ENCODE data around the gene CTSC. TPM values are rescaled to one million over a fixed set of nuclear protein-coding genes. Genes with fewer than 3 reads are reported as not detected.

The CTSC gene
- total and polyA plus RNA-seq, 7 donors, result 10.7 to 82.4 (median 16.1) TPM

DNA sequence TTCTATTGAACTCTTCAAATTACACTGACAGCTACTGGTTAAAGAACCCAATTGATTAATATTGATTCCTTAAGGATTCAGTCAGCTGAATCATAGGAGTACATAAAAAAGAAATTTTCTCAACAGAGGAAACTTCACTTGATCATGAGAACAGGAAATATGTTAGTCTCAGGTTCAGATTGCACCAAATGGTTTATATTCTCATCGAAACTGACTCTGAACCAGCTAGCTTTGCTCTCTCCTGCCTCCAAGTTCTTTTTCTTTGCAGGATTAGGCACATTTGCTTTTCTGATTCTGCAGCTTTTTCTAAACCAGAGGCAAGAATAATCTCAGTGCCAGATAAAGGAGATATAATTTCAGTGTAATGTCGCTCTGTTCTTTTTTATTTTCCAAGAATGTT, 33.2 kb upstream of the CTSC start:
- intact Hi-C loops (cut with DNase I), result no loop called here
- no peaks in the 10 kb centered on the region for H3K4me1 ChIP-seq
- no peaks in the 10 kb centered on the region for H3K36me3 ChIP-seq (ENCODE audit: insufficient read depth in 1 of 2, low read depth in 1 of 2)
- no peak for ATAC-seq
- no peaks in the 10 kb centered on the region for H3K27me3 ChIP-seq (ENCODE audit: insufficient read depth in 3 of 3, low read length in 2 of 3)
- TF ChIP-seq, protein P1, sequence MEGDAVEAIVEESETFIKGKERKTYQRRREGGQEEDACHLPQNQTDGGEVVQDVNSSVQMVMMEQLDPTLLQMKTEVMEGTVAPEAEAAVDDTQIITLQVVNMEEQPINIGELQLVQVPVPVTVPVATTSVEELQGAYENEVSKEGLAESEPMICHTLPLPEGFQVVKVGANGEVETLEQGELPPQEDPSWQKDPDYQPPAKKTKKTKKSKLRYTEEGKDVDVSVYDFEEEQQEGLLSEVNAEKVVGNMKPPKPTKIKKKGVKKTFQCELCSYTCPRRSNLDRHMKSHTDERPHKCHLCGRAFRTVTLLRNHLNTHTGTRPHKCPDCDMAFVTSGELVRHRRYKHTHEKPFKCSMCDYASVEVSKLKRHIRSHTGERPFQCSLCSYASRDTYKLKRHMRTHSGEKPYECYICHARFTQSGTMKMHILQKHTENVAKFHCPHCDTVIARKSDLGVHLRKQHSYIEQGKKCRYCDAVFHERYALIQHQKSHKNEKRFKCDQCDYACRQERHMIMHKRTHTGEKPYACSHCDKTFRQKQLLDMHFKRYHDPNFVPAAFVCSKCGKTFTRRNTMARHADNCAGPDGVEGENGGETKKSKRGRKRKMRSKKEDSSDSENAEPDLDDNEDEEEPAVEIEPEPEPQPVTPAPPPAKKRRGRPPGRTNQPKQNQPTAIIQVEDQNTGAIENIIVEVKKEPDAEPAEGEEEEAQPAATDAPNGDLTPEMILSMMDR (IDR thresholded peaks at IDR 0.05), result no peak
- 67 to 83% (median 80%) methylated on average over 2 of the region's 2 CpGs for WGBS, 3 donors
- no peak for DNase-seq
- H3K27ac ChIP-seq, result no peak overlapping the region
- no peak overlapping the region for H3K4me3 ChIP-seq
- no peaks in the 10 kb centered on the region for H3K9me3 ChIP-seq

- ATAC-seq (no peak), DNase-seq (no peak)
- TF ChIP-seq, protein P1 (IDR thresholded peaks at IDR 0.05), result no peak
- H3K4me3 ChIP-seq, result no peak overlapping the region
- no peak overlapping the region for H3K27ac ChIP-seq
- H3K9me3 ChIP-seq, result no peaks in the 10 kb centered on the region
- no peaks in the 10 kb centered on the region for H3K4me1 ChIP-seq
- intact Hi-C loops (cut with DNase I), result no loop called here
- H3K27me3 ChIP-seq (ENCODE audit: insufficient read depth in 3 of 3, low read length in 2 of 3), result no peaks in the 10 kb centered on the region
- H3K36me3 ChIP-seq (ENCODE audit: insufficient read depth in 1 of 2, low read depth in 1 of 2), result no peaks in the 10 kb centered on the region
- WGBS, 3 donors, result 61 to 74% (median 65%) methylated on average over 3 of the region's 3 CpGs
Observed at GRCh38 chr11:88367310-88367709, 29.8 kb upstream of the CTSC start.

DNA sequence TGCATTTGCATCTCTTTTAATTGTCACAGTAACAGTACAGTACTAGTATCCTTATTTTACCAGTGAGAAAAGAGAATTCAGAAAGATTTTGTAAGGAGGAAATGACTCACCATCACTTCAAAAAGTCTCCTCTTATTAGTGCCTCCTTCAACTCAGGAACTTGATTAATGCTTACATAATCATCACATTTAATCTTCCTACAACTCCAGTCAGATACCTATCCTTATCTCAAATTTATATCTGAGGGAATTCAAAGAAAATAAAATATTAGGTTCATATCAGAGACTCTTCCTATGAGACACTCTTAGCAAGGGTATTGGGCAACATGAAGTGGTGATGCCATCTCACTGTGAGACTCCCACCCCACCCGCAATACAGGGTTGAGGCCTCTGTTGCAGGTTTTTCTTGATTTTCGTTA, 26.1 kb upstream of the CTSC start:
- Histone ChIP-seq H3K36me3 (ENCODE audit: insufficient read depth in 1 of 2, low read depth in 1 of 2) (no peaks in the 10 kb centered on the region), H3K27me3 (ENCODE audit: insufficient read depth in 3 of 3, low read length in 2 of 3) (no peaks in the 10 kb centered on the region), H3K4me3 (no peak overlapping the region), H3K4me1 (no peaks in the 10 kb centered on the region), H3K9me3 (no peaks in the 10 kb centered on the region), H3K27ac (no peak overlapping the region)
- ATAC-seq (no peak), DNase-seq (no peak)
- 87 to 94% (median 90%) methylated on average over 2 of the region's 2 CpGs for WGBS, 3 donors
- TF ChIP-seq, protein P1 (IDR thresholded peaks at IDR 0.05), result no peak
- intact Hi-C loops (cut with DNase I), result no loop called here

GRCh38 chr11:88363004-88363403, 25.5 kb upstream of the CTSC start:
- no peak overlapping the region for H3K27ac ChIP-seq
- ATAC-seq, result no peak
- intact Hi-C loops (cut with DNase I), result no loop called here
- H3K36me3 ChIP-seq (ENCODE audit: insufficient read depth in 1 of 2, low read depth in 1 of 2), result no peaks in the 10 kb centered on the region
- TF ChIP-seq, protein P1 (IDR thresholded peaks at IDR 0.05), result no peak
- no peaks in the 10 kb centered on the region for H3K27me3 ChIP-seq (ENCODE audit: insufficient read depth in 3 of 3, low read length in 2 of 3)
- no peaks in the 10 kb centered on the region for H3K9me3 ChIP-seq
- no peak for DNase-seq
- no peaks in the 10 kb centered on the region for H3K4me1 ChIP-seq
- H3K4me3 ChIP-seq, result no peak overlapping the region
- WGBS, 3 donors, result 59 to 61% (median 60%) methylated on average over 1 of the region's 1 CpG

GRCh38 chr11:88360141-88360540, 22.6 kb upstream of the CTSC start:
- H3K4me1 ChIP-seq, result peaks cover under 1% of the 10 kb centered on the region
- no peak for ATAC-seq
- 87 to 92% (median 90%) methylated on average over 1 of the region's 1 CpG for WGBS, 3 donors

More at GRCh38 chr11:88360141-88360540, 22.6 kb upstream of the CTSC start:
- no peak overlapping the region for H3K27ac ChIP-seq
- no peak overlapping the region for H3K4me3 ChIP-seq
- H3K9me3 ChIP-seq, result no peaks in the 10 kb centered on the region
- TF ChIP-seq, protein P1 (IDR thresholded peaks at IDR 0.05), result no peak
- no peak for DNase-seq
- no peaks in the 10 kb centered on the region for H3K27me3 ChIP-seq (ENCODE audit: insufficient read depth in 3 of 3, low read length in 2 of 3)
- intact Hi-C loops (cut with DNase I), result no loop called here
- no peaks in the 10 kb centered on the region for H3K36me3 ChIP-seq (ENCODE audit: insufficient read depth in 1 of 2, low read depth in 1 of 2)
